Large intestine (tissue), 3 donors: Measurements from ENCODE around the gene ZNF652. TPM values are rescaled to one million over a fixed set of nuclear protein-coding genes. Genes with fewer than 3 reads are reported as not detected.

Source experiments
- DNase-seq, 2 donors: peaks; one replicate each; pipeline versions ENCODE4 v3.0.0 to v3.0.0-alpha.2; 2013
- H3K27ac ChIP-seq: one replicate; pipeline ENCODE4 v1.5.1; 2013; ENCODE audit warnings: low read length
- H3K27me3 ChIP-seq: 2 replicates; pipeline ENCODE4 v1.6.1; 2013; ENCODE audit warnings: low read length; ENCODE audit not compliant: control insufficient read depth, insufficient read depth
- H3K36me3 ChIP-seq: 2 replicates; pipeline ENCODE4 v1.6.1; 2013; ENCODE audit warnings: low read length; ENCODE audit not compliant: control insufficient read depth, insufficient read depth
- H3K4me1 ChIP-seq: one replicate; pipeline ENCODE4 v1.6.1; 2013; ENCODE audit warnings: low read length; ENCODE audit not compliant: control insufficient read depth, insufficient read depth
- H3K4me3 ChIP-seq: one replicate; pipeline ENCODE4 v1.5.1; 2013; ENCODE audit warnings: low read length
- H3K9me3 ChIP-seq: one replicate; pipeline ENCODE4 v1.6.1; 2013; ENCODE audit warnings: mild to moderate bottlenecking, low read depth, low read length, moderate library complexity; ENCODE audit not compliant: control insufficient read depth
- WGBS: methylation state at CpG from one replicate; pipeline ENCODE4 v1.1.5; 2013; ENCODE audit warnings: low lambda C conversion rate; ENCODE audit not compliant: insufficient coverage; 5-methylcytosine and 5-hydroxymethylcytosine counted together
- polyA plus RNA-seq: library from polyadenylated mRNA; unstranded; fragments of 120-200 nt; gene quantifications from one replicate; pipeline ENCODE4 v1.2.1, GENCODE V29; 2013

Gene ZNF652
- polyA plus RNA-seq, 1 donor, result 20.1 TPM

- peaks cover 6% of the 10 kb centered on the region for H3K4me1 ChIP-seq
- H3K4me3 ChIP-seq, result no peak overlapping the region
- DNase-seq, result no peak
- no peaks in the 10 kb centered on the region for H3K27me3 ChIP-seq
- 100% methylated on average over 2 of the region's 10 CpGs for WGBS
- H3K36me3 ChIP-seq, result no peaks in the 10 kb centered on the region
- no peak overlapping the region for H3K27ac ChIP-seq
- no peaks in the 10 kb centered on the region for H3K9me3 ChIP-seq
Measured at GRCh38 chr17:49386373-49386772, 24.3 kb upstream of the ZNF652 start.

- DNase-seq, result no peak
- Histone ChIP-seq H3K36me3 (no peaks in the 10 kb centered on the region), H3K4me3 (no peak overlapping the region), H3K27ac (no peak overlapping the region), H3K9me3 (no peaks in the 10 kb centered on the region), H3K4me1 (no peaks in the 10 kb centered on the region), H3K27me3 (no peaks in the 10 kb centered on the region)
- WGBS, result no CpG with 5 or more reads among the region's 4 CpGs
Measured at GRCh38 chr17:49384951-49385350, 22.9 kb upstream of the ZNF652 start.

- Histone ChIP-seq H3K4me1 (no peaks in the 10 kb centered on the region), H3K27me3 (no peaks in the 10 kb centered on the region), H3K4me3 (no peak overlapping the region), H3K27ac (no peak overlapping the region), H3K9me3 (no peaks in the 10 kb centered on the region), H3K36me3 (no peaks in the 10 kb centered on the region)
- no CpG with 5 or more reads among the region's 10 CpGs for WGBS
- no peak for DNase-seq
Measured at GRCh38 chr17:49383060-49383459, 21.0 kb upstream of the ZNF652 start.

GRCh38 chr17:49382556-49382955, 20.5 kb upstream of the ZNF652 start:
- DNase-seq, result no peak
- Histone ChIP-seq H3K4me3 (no peak overlapping the region), H3K27ac (no peak overlapping the region), H3K36me3 (no peaks in the 10 kb centered on the region), H3K4me1 (no peaks in the 10 kb centered on the region), H3K27me3 (no peaks in the 10 kb centered on the region), H3K9me3 (no peaks in the 10 kb centered on the region)
- WGBS, result no CpG with 5 or more reads among the region's 7 CpGs

GRCh38 chr17:49381793-49382192, 19.7 kb upstream of the ZNF652 start:
- Histone ChIP-seq H3K36me3 (no peaks in the 10 kb centered on the region), H3K9me3 (no peaks in the 10 kb centered on the region), H3K27me3 (no peaks in the 10 kb centered on the region), H3K4me3 (no peak overlapping the region), H3K27ac (no peak overlapping the region), H3K4me1 (no peaks in the 10 kb centered on the region)
- no peak for DNase-seq
- no CpG with 5 or more reads among the region's 5 CpGs for WGBS

GRCh38 chr17:49381033-49381432, 19.0 kb upstream of the ZNF652 start:
- WGBS, result 20% methylated on average over 1 of the region's 1 CpG
- Histone ChIP-seq H3K4me1 (no peaks in the 10 kb centered on the region), H3K36me3 (no peaks in the 10 kb centered on the region), H3K9me3 (no peaks in the 10 kb centered on the region), H3K27ac (no peak overlapping the region), H3K4me3 (no peak overlapping the region), H3K27me3 (no peaks in the 10 kb centered on the region)
- no peak for DNase-seq

- Histone ChIP-seq H3K4me1 (no peaks in the 10 kb centered on the region), H3K36me3 (no peaks in the 10 kb centered on the region), H3K4me3 (no peak overlapping the region), H3K27me3 (no peaks in the 10 kb centered on the region), H3K27ac (no peak overlapping the region), H3K9me3 (no peaks in the 10 kb centered on the region)
- no CpG with 5 or more reads among the region's 4 CpGs for WGBS
- no peak for DNase-seq
Measured at GRCh38 chr17:49379926-49380325, 17.9 kb upstream of the ZNF652 start.

- Histone ChIP-seq H3K4me3 (no peak overlapping the region), H3K36me3 (no peaks in the 10 kb centered on the region), H3K27me3 (no peaks in the 10 kb centered on the region), H3K4me1 (no peaks in the 10 kb centered on the region), H3K9me3 (no peaks in the 10 kb centered on the region), H3K27ac (no peak overlapping the region)
- 80% methylated on average over 2 of the region's 5 CpGs for WGBS
- no peak for DNase-seq
Measured at GRCh38 chr17:49378311-49378710, 16.3 kb upstream of the ZNF652 start.

- Histone ChIP-seq H3K27me3 (no peaks in the 10 kb centered on the region), H3K27ac (no peak overlapping the region), H3K36me3 (no peaks in the 10 kb centered on the region), H3K4me3 (no peak overlapping the region), H3K4me1 (no peaks in the 10 kb centered on the region), H3K9me3 (no peaks in the 10 kb centered on the region)
- WGBS, result no CpG with 5 or more reads among the region's 1 CpG
- DNase-seq, result no peak
Measured at GRCh38 chr17:49375544-49375943, 13.5 kb upstream of the ZNF652 start.

- no peaks in the 10 kb centered on the region for H3K27me3 ChIP-seq
- no peak overlapping the region for H3K27ac ChIP-seq
- WGBS, result no CpG with 5 or more reads among the region's 6 CpGs
- H3K4me1 ChIP-seq, result no peaks in the 10 kb centered on the region
- no peak for DNase-seq
- H3K36me3 ChIP-seq, result no peaks in the 10 kb centered on the region
- no peak overlapping the region for H3K4me3 ChIP-seq
- no peaks in the 10 kb centered on the region for H3K9me3 ChIP-seq
Measured at GRCh38 chr17:49373115-49373514, 11.1 kb upstream of the ZNF652 start.

GRCh38 chr17:49372425-49372824, 10.4 kb upstream of the ZNF652 start:
- no peaks in the 10 kb centered on the region for H3K27me3 ChIP-seq
- no peaks in the 10 kb centered on the region for H3K36me3 ChIP-seq
- WGBS, result 100% methylated on average over 2 of the region's 7 CpGs
- H3K4me1 ChIP-seq, result no peaks in the 10 kb centered on the region
- H3K27ac ChIP-seq, result no peak overlapping the region
- no peaks in the 10 kb centered on the region for H3K9me3 ChIP-seq
- H3K4me3 ChIP-seq, result no peak overlapping the region
- no peak for DNase-seq
